Right kidney (tissue), 1 donor: ENCODE data around the gene XXYLT1.

Experiments
- DNase-seq: peaks from one replicate; pipeline ENCODE4 v3.0.0-alpha.2; 2016

Gene XXYLT1

GRCh38 chr3:195077611-195078540 lies 193.1 kb downstream of the XXYLT1 start:
- DNase-seq: no peak

GRCh38 chr3:195076981-195077610 lies 193.9 kb downstream of the XXYLT1 start:
- DNase-seq: no peak

GRCh38 chr3:195075941-195076875 lies 194.8 kb downstream of the XXYLT1 start:
- DNase-seq: no peak

- no peak for DNase-seq
Measured at GRCh38 chr3:195075199-195075940, 195.6 kb downstream of the XXYLT1 start.

- DNase-seq: no peak
Measured at GRCh38 chr3:195073866-195074860, 196.8 kb downstream of the XXYLT1 start.

GRCh38 chr3:195072916-195073564 lies 197.9 kb downstream of the XXYLT1 start:
- DNase-seq: no peak

- no peak for DNase-seq
Measured at GRCh38 chr3:195071916-195072820, 198.8 kb downstream of the XXYLT1 start.

GRCh38 chr3:195071011-195071728 lies 199.8 kb downstream of the XXYLT1 start:
- no peak for DNase-seq

GRCh38 chr3:195070336-195070735 lies 200.6 kb downstream of the XXYLT1 start:
- no peak for DNase-seq

GRCh38 chr3:195069501-195070251 lies 201.3 kb downstream of the XXYLT1 start:
- no peak for DNase-seq

- DNase-seq: no peak
Measured at GRCh38 chr3:195068084-195069080, 202.6 kb downstream of the XXYLT1 start.

GRCh38 chr3:195066441-195066841 lies 204.5 kb downstream of the XXYLT1 start:
- no peak for DNase-seq

GRCh38 chr3:195065864-195066185 lies 205.1 kb downstream of the XXYLT1 start:
- DNase-seq: no peak

- DNase-seq: no peak
Measured at GRCh38 chr3:195065142-195065863, 205.7 kb downstream of the XXYLT1 start.

GRCh38 chr3:195064300-195064931 lies 206.5 kb downstream of the XXYLT1 start:
- no peak for DNase-seq
